T-cell (primary cell): ENCODE measurements around the gene METTL21C. TPM values are rescaled to one million over a fixed set of nuclear protein-coding genes. Genes with fewer than 3 reads are reported as not detected.

Experiments
- ATAC-seq, 4 experiments: fragments of 200-7000 bp in 3 of 4; fragments of 150-1000 bp in 1 of 4; cut with Tn5 transposase; replicated peaks in 1 of 4; 1 replicate in 3 of 4; 2 replicates in 1 of 4; pipeline ENCODE4 v1.10.0; 2021; ENCODE audit warnings: moderate library complexity in 3 of 4, mild to moderate bottlenecking in 2 of 4, moderate number of reproducible peaks in 1 of 4
- CTCF ChIA-PET, 2 donors: fragments of 300-600 bp; sonication (Branson Sonifier 250); formaldehyde crosslinking; loops; one replicate each; lab custom pipeline; 2022; ENCODE audit warnings: antibody characterized with exemption in 2 of 2; lab: Charles Lee
- POLR2A ChIA-PET, 2 donors: fragments of 300-600 bp; sonication (Branson Sonifier 250); formaldehyde crosslinking; loops; one replicate each; lab custom pipeline; 2022; ENCODE audit warnings: antibody characterized with exemption in 2 of 2; lab: Charles Lee
- DNase-seq, 35 experiments: peaks; one replicate each; pipeline versions ENCODE4 v3.0.0 to v3.0.0-alpha.2; 2013 to 2023
- H3K27ac ChIP-seq: one replicate; pipeline ENCODE4 v1.5.1; 2013; ENCODE audit warnings: low read length
- H3K27me3 ChIP-seq, 2 experiments: replicated peaks in 1 of 2; 1 replicate in 1 of 2; 2 replicates in 1 of 2; pipeline versions ENCODE4 v1.6.1 to v1.7.0; 2013; ENCODE audit warnings: low read length in 1 of 2, mixed read lengths in 1 of 2; ENCODE audit not compliant: control insufficient read depth in 2 of 2, insufficient read depth in 2 of 2; ENCODE audit errors: extremely low read depth in 1 of 2
- H3K36me3 ChIP-seq, 2 donors: 1 replicate in 1 of 2; 2 replicates in 1 of 2; pipeline versions ENCODE4 v1.6.1 to v1.7.0; 2013; ENCODE audit warnings: low read length in 1 of 2; ENCODE audit not compliant: control insufficient read depth in 2 of 2, insufficient read depth in 1 of 2; ENCODE audit errors: extremely low read depth in 1 of 2
- H3K4me1 ChIP-seq, 2 experiments: 1 replicate in 1 of 2; 2 replicates in 1 of 2; pipeline versions ENCODE4 v1.6.1 to v1.7.0; 2013; ENCODE audit warnings: low read length in 2 of 2, mixed read lengths in 1 of 2; ENCODE audit not compliant: insufficient read depth in 2 of 2, control insufficient read depth in 1 of 2; ENCODE audit errors: extremely low read depth in 1 of 2
- H3K4me3 ChIP-seq, 2 donors: 1 replicate in 1 of 2; 2 replicates in 1 of 2; pipeline versions ENCODE4 v1.5.1 to v1.7.0; 2013; ENCODE audit warnings: mild to moderate bottlenecking in 2 of 2, low read length in 1 of 2, moderate library complexity in 1 of 2; ENCODE audit not compliant: control insufficient read depth in 1 of 2; ENCODE audit errors: extremely low read depth in 1 of 2
- H3K9me3 ChIP-seq: 2 replicates; pipeline ENCODE4 v1.7.0; 2013
- H3K27ac Mint-ChIP-seq, 2 donors: one replicate each; pipeline ENCODE4 v1.8.0; 2020 to 2021; ENCODE audit warnings: mild to moderate bottlenecking in 2 of 2, mixed read lengths in 2 of 2
- H3K27me3 Mint-ChIP-seq, 2 donors: one replicate each; pipeline ENCODE4 v1.8.0; 2021 to 2022; ENCODE audit warnings: mixed read lengths in 2 of 2
- H3K36me3 Mint-ChIP-seq: one replicate; pipeline ENCODE4 v1.8.0; 2021; ENCODE audit warnings: mixed read lengths
- H3K4me1 Mint-ChIP-seq, 3 donors: one replicate each; pipeline ENCODE4 v1.8.0; 2020 to 2022; ENCODE audit warnings: mixed read lengths in 3 of 3, mild to moderate bottlenecking in 1 of 3
- H3K4me3 Mint-ChIP-seq, 3 donors: one replicate each; pipeline ENCODE4 v1.8.0; 2020 to 2022; ENCODE audit warnings: mild to moderate bottlenecking in 3 of 3, mixed read lengths in 3 of 3, moderate library complexity in 3 of 3
- H3K9me3 Mint-ChIP-seq, 3 donors: one replicate each; pipeline ENCODE4 v1.8.0; 2020 to 2022; ENCODE audit warnings: mixed read lengths in 3 of 3
- WGBS: methylation state at CpG from one replicate; pipeline ENCODE4 v1.1.5; 2013; ENCODE audit warnings: missing lambda C conversion rate; ENCODE audit not compliant: insufficient coverage; 5-methylcytosine and 5-hydroxymethylcytosine counted together
- total RNA-seq, 35 experiments: library from RNA in 6 of 35; stranded (reverse) in 6 of 35; fragments of 120-200 nt in 1 of 35; gene quantifications; one replicate each; pipeline versions ENCODE4 v1.2.1 to v1.2.4 and lab custom pipeline; 2013 to 2026

METTL21C gene
- total RNA-seq, 5 donors from 2014 or later (not counting 1 experiment from before 2014, with no cell fraction given) = not detected

- no peak overlapping the region for H3K4me3 Mint-ChIP-seq
- DNase-seq (no peak), ATAC-seq (no peak)
- Histone ChIP-seq H3K4me3 (no peak overlapping the region), H3K9me3 (no peaks in the 10 kb centered on the region), H3K27me3 (no peaks in the 10 kb centered on the region), H3K36me3 (peaks cover 8 to 80% of the 10 kb centered on the region in 2 donors), H3K4me1 (no peaks in the 10 kb centered on the region), H3K27ac (no peak overlapping the region)
- ChIA-PET CTCF (interaction anchor here in 1 of 2 donors (0.7 to 2.5 kb wide), 3 partner anchors 10 to 49 kb away, joined by 3 to 9 read pairs (median 4); no protein-coding TSS in a partner anchor), POLR2A (interaction anchor here in 1 of 2 donors (0.9 kb wide), 1 partner anchor 9 kb away, joined by 3 read pairs; no protein-coding TSS in a partner anchor)
- no peaks in the 10 kb centered on the region for H3K27me3 Mint-ChIP-seq
- H3K36me3 Mint-ChIP-seq = peaks cover 65% of the 10 kb centered on the region
- H3K4me1 Mint-ChIP-seq = peaks cover 0 to 2% (median 0%) of the 10 kb centered on the region in 3 donors
- 100% methylated on average over 4 of the region's 4 CpGs for WGBS
- no peak overlapping the region for H3K27ac Mint-ChIP-seq
- H3K9me3 Mint-ChIP-seq = no peaks in the 10 kb centered on the region
Measured at GRCh38 chr13:102642029-102642428, 52.8 kb downstream of the METTL21C start.

- no peaks in the 10 kb centered on the region for H3K27me3 ChIP-seq
- 100% methylated on average over 1 of the region's 3 CpGs for WGBS
- no peaks in the 10 kb centered on the region for H3K9me3 ChIP-seq
- no peak for ATAC-seq
- no peak overlapping the region for H3K4me3 ChIP-seq
- no peaks in the 10 kb centered on the region for H3K27me3 Mint-ChIP-seq
- ChIA-PET CTCF (interaction anchor here (1.2 to 2.9 kb wide), 2 partner anchors 15 to 47 kb away, joined by 3 to 12 read pairs; no protein-coding TSS in a partner anchor), POLR2A (interaction anchor here (0.6 to 0.7 kb wide), 2 partner anchors 33 to 69 kb away, joined by 3 read pairs; no protein-coding TSS in a partner anchor)
- H3K9me3 Mint-ChIP-seq = no peaks in the 10 kb centered on the region
- no peak overlapping the region for H3K4me3 Mint-ChIP-seq
- H3K36me3 ChIP-seq = peaks cover 10 to 89% of the 10 kb centered on the region in 2 donors
- H3K36me3 Mint-ChIP-seq = peaks cover 71% of the 10 kb centered on the region
- no peak overlapping the region for H3K27ac Mint-ChIP-seq
- no peaks in the 10 kb centered on the region for H3K4me1 ChIP-seq
- no peak overlapping the region for H3K27ac ChIP-seq
- no peak for DNase-seq
- H3K4me1 Mint-ChIP-seq = peaks cover 0 to 6% (median 5%) of the 10 kb centered on the region in 3 donors
Measured at GRCh38 chr13:102638741-102639140, 56.1 kb downstream of the METTL21C start.

Other genes starting within 250 kb of the METTL21C start
- gene TPP2, start 98.1 kb downstream of the METTL21C start, total RNA-seq = 100 to 1,000 TPM; 111 to 135 (median 115) TPM
- 1 to 10 TPM; 5.5 to 8.6 (median 7.8) TPM for gene TEX30, start 78.7 kb upstream of the METTL21C start, total RNA-seq
- gene POGLUT2, start 103.9 kb upstream of the METTL21C start, total RNA-seq = 1 to 10 TPM in 1 of 5 donors, under 1 TPM in 4; 0.18 to 1.6 (median 0.93) TPM
- gene BIVM, start 104.1 kb upstream of the METTL21C start, total RNA-seq = 10 to 100 TPM in 2 of 5 donors, 1 to 10 TPM in 3; 6.2 to 15.6 (median 9.3) TPM
- 100 to 1,000 TPM; 104 to 123 (median 114) TPM for gene ERCC5, start 151.0 kb upstream of the METTL21C start, total RNA-seq